ENCODE results near the gene TENT4B. TPM values are rescaled to one million over a fixed set of nuclear protein-coding genes. Genes with fewer than 3 reads are reported as not detected.

TENT4B gene
- polyA plus RNA-seq, 1 of the 3 experiments (the other 2 are of a cell fraction) = 5.6 TPM

- TF ChIP-seq JUND (IDR thresholded peaks at IDR 0.05) (0 out of 2 replicates have a peak, but pooled peaks have one; percentile 14), TCF12 (IDR thresholded peaks at IDR 0.05) (peak; percentile 11; the same call in 1 of the 2 replicates), GABPA (IDR thresholded peaks at IDR 0.05; ENCODE audit: low read depth) (no peak), NRF1 (IDR thresholded peaks at IDR 0.05; ENCODE audit: low read depth, low read length) (no peak), FOSL2 (IDR thresholded peaks at IDR 0.05; ENCODE audit: borderline replicate concordance, low read depth) (peak; percentile 17; the same call in 1 of the 2 replicates)
- no peaks in the 10 kb centered on the region for H3K9me3 ChIP-seq
- ChIA-PET POLR2A (interaction anchor here (0.7 kb wide), 1 partner anchor 240 kb away, joined by 4 read pairs; no protein-coding TSS in a partner anchor), CTCF (interaction anchor here (0.6 to 2.4 kb wide), 4 partner anchors 15 to 611 kb away, joined by 3 to 11 read pairs (median 4); no protein-coding TSS in a partner anchor)
- no peaks in the 10 kb centered on the region for H3K36me3 ChIP-seq (replicated peaks in 1 of 2; ENCODE audit: control insufficient read depth in 1 of 2, insufficient read depth in 2 of 2, low read length in 1 of 2)
- peak overlapping the region; percentile 48; the same call in 1 of the 2 replicates for H3K4me2 ChIP-seq
- H3K4me3 ChIP-seq (ENCODE audit: low read depth in 2 of 2, low read length in 1 of 2) = peak overlapping the region in 1 of 2 experiments; percentile 43; a peak in 2 of 4 replicates
- no peak overlapping the region for H2AFZ ChIP-seq (ENCODE audit: low read depth)
- DNase-seq = no peak
- no peaks in the 10 kb centered on the region for H4K20me1 ChIP-seq (ENCODE audit: insufficient read depth)
- H3K9me2 ChIP-seq = no peaks in the 10 kb centered on the region
- peaks cover 0 to 13% of the 10 kb centered on the region in 2 experiments; a peak in 1 of 4 replicates for H3K4me1 ChIP-seq (ENCODE audit: control insufficient read depth in 1 of 2, insufficient read depth in 2 of 2, low read depth in 1 of 2, low read length in 1 of 2)
- WGBS (ENCODE audit: low lambda C conversion rate) = 30% methylated on average over 2 of the region's 2 CpGs
- no peaks in the 10 kb centered on the region for H3K27me3 ChIP-seq (ENCODE audit: insufficient read depth)
- peak overlapping the region; percentile 63 for H3K9ac ChIP-seq
- peaks cover 27% of the 10 kb centered on the region for H3F3A ChIP-seq (replicated peaks; ENCODE audit: insufficient read depth)
- H3K27ac ChIP-seq (ENCODE audit: low read depth in 2 of 2, low read length in 1 of 2) = peak overlapping the region; percentile 31 to 85; a peak in 3 of 4 replicates
- H3K79me2 ChIP-seq (ENCODE audit: insufficient read depth) = peaks cover 90% of the 10 kb centered on the region
Observed at GRCh38 chr16:50195276-50195675, 42.2 kb downstream of the TENT4B start.

- Histone ChIP-seq H3K79me2 (ENCODE audit: insufficient read depth) (peaks cover 90% of the 10 kb centered on the region), H3K27me3 (ENCODE audit: insufficient read depth) (no peaks in the 10 kb centered on the region), H4K20me1 (ENCODE audit: insufficient read depth) (no peaks in the 10 kb centered on the region), H3K4me3 (ENCODE audit: low read depth in 2 of 2, low read length in 1 of 2) (no peak overlapping the region), H3K9me3 (no peaks in the 10 kb centered on the region), H3K4me2 (peak overlapping the region; percentile 48; the same call in 1 of the 2 replicates), H3K9me2 (no peaks in the 10 kb centered on the region), H2AFZ (ENCODE audit: low read depth) (no peak overlapping the region), H3K36me3 (replicated peaks in 1 of 2; ENCODE audit: control insufficient read depth in 1 of 2, insufficient read depth in 2 of 2, low read length in 1 of 2) (no peaks in the 10 kb centered on the region), H3K4me1 (ENCODE audit: control insufficient read depth in 1 of 2, insufficient read depth in 2 of 2, low read depth in 1 of 2, low read length in 1 of 2) (peaks cover 0 to 13% of the 10 kb centered on the region in 2 experiments; a peak in 1 of 4 replicates), H3K9ac (peak overlapping the region; percentile 63; the same call in 1 of the 2 replicates), H3F3A (replicated peaks; ENCODE audit: insufficient read depth) (peaks cover 27% of the 10 kb centered on the region), H3K27ac (ENCODE audit: low read depth in 2 of 2, low read length in 1 of 2) (peak overlapping the region; percentile 18 to 85; a peak in 3 of 4 replicates)
- CTCF ChIA-PET = interaction anchor here (1.2 to 2.4 kb wide), 3 partner anchors 15 to 610 kb away, joined by 3 to 11 read pairs (median 5); no protein-coding TSS in a partner anchor
- DNase-seq = no peak
- POLR2A ChIA-PET = no interaction called here
- TF ChIP-seq RAD21 (IDR thresholded peaks at IDR 0.05; ENCODE audit: low read length) = no peak
- TF ChIP-seq MXI1 (IDR thresholded peaks at IDR 0.05; ENCODE audit: low read depth, low read length) = no peak
- no peak for TF ChIP-seq NRF1 (IDR thresholded peaks at IDR 0.05; ENCODE audit: low read depth, low read length)
- TF ChIP-seq FOXM1 (IDR thresholded peaks at IDR 0.05; ENCODE audit: low read depth) = no peak
- TF ChIP-seq EZH2phosphoT487 (IDR thresholded peaks at IDR 0.05; ENCODE audit: borderline replicate concordance, low read depth) = no peak
- no peak for TF ChIP-seq TEAD4 (IDR thresholded peaks at IDR 0.05; ENCODE audit: borderline replicate concordance, insufficient read depth)
- no peak for TF ChIP-seq TAF1 (IDR thresholded peaks at IDR 0.05; ENCODE audit: borderline replicate concordance, low read depth, low read length)
- TF ChIP-seq YY1 (IDR thresholded peaks at IDR 0.05; ENCODE audit: low read depth) = no peak
- TF ChIP-seq POLR2AphosphoS5 (IDR thresholded peaks at IDR 0.05; ENCODE audit: low read depth, low read length) = no peak
- no peak for TF ChIP-seq USF2 (IDR thresholded peaks at IDR 0.05; ENCODE audit: borderline replicate concordance, low read depth, low read length)
- no peak for TF ChIP-seq CTCF (IDR thresholded peaks at IDR 0.05)
- no peak for TF ChIP-seq MEF2A (IDR thresholded peaks at IDR 0.05; ENCODE audit: borderline replicate concordance, low read depth)
- no peak for TF ChIP-seq JUND (IDR thresholded peaks at IDR 0.05)
- 96% methylated on average over 1 of the region's 1 CpG for WGBS (ENCODE audit: low lambda C conversion rate)
Observed at GRCh38 chr16:50195756-50196155, 42.6 kb downstream of the TENT4B start.

Measured in SK-N-SH (cell line).